DMS 273 treated with DMSO at 0.1 percent for 48 hours (cell line): Measurements from ENCODE around the gene OLFML2A.
"Not testable (repeated sequence)": the region's sequence is repeated elsewhere in the genome, so short reads cannot be mapped to it uniquely, and the experiment has no call there.

ENCODE experiments used
- DNase-seq: peaks from one replicate; lab custom pipeline; 2025; lab: John Stamatoyannopoulos, UW

Gene OLFML2A

DNA sequence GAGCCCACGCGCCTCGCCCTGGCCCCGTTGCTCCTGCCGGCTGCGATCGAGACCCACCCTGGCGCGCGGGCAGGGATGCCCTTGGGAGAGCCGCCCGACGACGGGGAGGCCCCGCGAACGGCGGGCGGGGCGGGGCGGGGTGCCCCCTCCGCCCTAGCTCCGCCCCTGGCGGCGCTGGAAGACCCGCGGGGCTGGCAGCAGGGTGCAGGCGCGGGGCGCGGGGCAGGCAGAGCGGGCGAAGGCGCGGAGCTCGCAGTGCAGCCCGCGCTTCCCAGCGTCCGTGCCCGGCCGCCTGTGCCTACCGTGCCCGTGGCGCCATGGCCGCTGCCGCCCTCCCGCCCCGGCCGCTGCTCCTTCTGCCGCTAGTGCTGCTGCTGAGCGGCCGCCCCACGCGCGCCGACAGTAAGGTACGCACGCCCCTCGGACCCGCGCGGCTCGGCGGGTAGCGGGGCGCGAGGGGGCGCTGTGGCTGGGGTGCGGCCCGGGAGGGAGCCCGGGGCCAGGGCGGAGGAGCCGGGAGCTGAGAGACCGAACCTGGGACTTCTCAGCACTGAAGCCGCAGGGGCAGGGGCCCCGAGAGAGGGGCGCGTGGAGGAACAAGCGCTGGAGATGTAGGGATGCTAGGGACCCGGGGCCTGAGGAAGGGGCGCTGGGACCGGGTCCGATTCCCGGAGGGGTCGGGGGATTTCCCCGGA, at the start of gene OLFML2A:
Gene OLFML2A (plus strand): TSS at position 180 of the 695 bp plus-strand sequence. CDS start 138 bp downstream, at position 318.
- no peak for DNase-seq

GRCh38 chr9:124730772-124731171, 46.2 kb upstream of the OLFML2A start:
- DNase-seq = no peak

GRCh38 chr9:124733964-124734740, 42.8 kb upstream of the OLFML2A start:
- DNase-seq = no peak

DNA sequence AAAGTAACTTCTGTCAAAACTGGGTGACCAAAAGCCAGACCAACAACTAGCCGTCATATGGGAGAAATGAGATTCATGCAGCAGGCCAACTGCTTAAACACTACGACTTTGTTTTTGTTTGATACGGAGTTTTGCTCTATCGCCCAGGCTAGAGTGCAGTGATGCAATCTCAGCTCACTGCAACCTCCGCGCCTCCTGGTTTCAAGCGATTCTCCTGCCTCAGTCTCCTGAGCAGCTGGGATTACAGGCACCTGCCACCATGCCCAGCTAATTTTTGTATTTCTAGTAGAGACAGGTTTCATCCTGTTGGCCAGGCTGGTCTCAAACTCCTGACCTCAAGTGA, 42.2 kb upstream of the OLFML2A start:
- not testable (repeated sequence) for DNase-seq

DNA sequence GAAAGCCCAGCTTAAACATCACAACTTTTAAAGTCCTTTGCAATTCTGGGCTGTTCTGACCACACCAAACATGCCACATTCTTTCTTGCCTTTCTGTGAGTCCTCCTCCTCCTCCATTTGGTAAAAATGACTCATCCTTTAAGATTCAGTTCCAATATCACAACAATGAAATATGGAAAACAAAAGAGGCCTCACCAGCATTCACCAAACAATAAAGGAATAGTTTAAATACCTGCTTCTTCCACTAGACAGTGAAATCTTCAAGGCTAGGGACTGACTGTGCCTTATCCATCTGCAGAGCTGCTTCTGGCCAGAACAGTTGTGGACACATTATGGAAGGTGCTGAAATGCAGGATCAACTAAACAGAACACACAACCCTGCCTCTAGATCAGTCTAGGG, 41.8 kb upstream of the OLFML2A start:
- no peak for DNase-seq

- not testable (repeated sequence) for DNase-seq
Observed at GRCh38 chr9:124738075-124738474, 38.9 kb upstream of the OLFML2A start.

GRCh38 chr9:124739360-124739759, 37.6 kb upstream of the OLFML2A start:
- no peak for DNase-seq

DNA sequence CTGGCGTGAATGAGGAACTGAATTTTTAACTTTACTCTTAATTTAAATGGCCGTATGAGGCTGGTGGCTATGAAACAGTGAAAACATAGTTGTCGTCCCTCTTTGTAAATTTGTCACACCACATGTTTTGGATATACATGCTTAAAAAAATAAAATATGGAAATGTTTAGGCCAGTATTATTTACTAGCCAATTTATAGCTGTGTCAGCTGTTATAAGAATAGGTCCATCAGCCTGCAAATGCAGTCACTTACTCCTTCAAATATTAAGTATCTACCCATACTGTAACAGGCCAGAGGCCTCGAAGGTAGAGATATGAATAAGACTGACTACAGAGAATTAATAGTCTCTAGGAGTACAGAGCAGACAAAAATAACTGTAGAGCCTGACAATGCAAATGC, 35.8 kb upstream of the OLFML2A start:
- no peak for DNase-seq

DNA sequence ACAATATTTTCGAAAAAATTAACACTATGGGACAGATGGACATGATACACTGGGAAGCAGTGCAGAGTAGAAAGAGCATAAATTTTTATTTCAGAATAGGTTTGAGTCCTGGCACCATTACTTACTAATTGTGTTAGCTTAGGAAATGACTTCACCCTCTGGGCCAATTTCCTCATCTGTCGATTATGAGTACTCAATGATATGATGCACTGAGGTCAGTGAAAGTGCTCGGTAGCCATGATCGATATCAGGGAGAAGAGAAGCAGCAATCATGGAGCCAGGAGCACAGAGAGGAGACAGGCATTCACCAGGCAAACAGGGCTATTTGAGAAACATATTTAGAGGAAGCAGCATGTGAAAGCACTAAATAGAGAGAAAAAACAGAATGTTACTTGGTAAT, 35.3 kb upstream of the OLFML2A start:
- DNase-seq = no peak

- DNase-seq = no peak
Observed at GRCh38 chr9:124742940-124743339, 34.0 kb upstream of the OLFML2A start.

GRCh38 chr9:124743686-124744348, 33.1 kb upstream of the OLFML2A start:
- DNase-seq = no peak

GRCh38 chr9:124747065-124747464, 29.9 kb upstream of the OLFML2A start:
- DNase-seq = no peak

GRCh38 chr9:124749284-124749683, 27.6 kb upstream of the OLFML2A start:
- no peak for DNase-seq

- no peak for DNase-seq
Observed at GRCh38 chr9:124749781-124750180, 27.2 kb upstream of the OLFML2A start.

GRCh38 chr9:124752967-124753366, 24.0 kb upstream of the OLFML2A start:
- DNase-seq = no peak

- DNase-seq = no peak
Observed at GRCh38 chr9:124754289-124754688, 22.6 kb upstream of the OLFML2A start.

DNA sequence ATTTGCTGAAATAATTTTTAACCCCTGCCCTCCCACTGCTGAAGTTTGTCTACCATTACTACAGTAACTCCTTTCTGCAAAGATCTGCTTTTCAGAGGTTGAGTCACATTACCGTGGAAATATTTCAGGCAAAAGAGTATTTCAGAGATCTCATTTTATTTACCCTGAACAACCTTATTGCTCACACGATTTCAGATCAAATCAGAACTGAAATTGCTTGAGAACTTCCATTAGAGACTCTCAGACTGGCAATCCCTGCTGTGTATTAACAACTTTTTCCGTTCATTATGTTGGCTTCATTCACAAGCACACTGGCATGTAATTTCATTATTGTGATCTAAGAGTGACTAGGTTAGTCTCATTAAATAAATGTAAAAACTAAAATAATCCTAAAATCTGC, 21.9 kb upstream of the OLFML2A start:
- no peak for DNase-seq

DNA sequence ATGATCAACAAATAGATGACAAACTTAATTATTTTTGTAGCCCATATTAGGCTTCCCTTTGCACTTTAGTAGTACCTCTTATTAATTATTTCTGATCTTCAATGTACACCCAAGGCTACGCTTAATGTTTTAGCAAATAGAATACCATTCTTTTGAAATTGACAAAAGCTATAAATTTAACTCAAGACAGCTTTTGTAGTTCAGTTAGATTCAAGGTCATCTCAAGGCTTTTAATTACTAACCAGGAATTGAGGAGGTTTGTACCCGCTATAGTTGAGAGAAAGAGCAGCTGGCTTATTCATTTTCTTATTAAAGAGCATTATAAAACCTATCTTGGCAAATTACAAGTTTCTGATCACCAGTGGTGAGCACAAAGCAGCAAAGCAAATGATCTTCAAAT, 20.9 kb upstream of the OLFML2A start:
- DNase-seq = no peak

DNA sequence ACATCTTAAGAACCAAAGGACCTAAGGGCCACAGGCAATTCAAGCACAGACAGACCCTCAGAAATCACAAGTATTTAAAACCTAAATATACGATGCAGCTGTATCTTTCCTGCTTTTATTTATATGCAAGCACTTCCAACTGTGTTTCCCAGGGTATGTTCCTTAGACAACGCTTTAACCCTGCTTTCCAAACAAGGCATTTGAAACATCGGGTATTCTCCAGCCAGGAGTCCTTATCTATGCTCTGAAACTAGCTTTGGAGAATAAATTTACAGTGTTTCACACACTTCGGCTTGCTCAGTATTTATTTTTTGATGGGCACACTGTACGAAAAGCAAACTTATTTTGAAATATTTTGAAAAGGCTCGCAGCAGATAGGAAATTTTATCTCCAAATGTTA, 19.3 kb upstream of the OLFML2A start:
- no peak for DNase-seq

DNA sequence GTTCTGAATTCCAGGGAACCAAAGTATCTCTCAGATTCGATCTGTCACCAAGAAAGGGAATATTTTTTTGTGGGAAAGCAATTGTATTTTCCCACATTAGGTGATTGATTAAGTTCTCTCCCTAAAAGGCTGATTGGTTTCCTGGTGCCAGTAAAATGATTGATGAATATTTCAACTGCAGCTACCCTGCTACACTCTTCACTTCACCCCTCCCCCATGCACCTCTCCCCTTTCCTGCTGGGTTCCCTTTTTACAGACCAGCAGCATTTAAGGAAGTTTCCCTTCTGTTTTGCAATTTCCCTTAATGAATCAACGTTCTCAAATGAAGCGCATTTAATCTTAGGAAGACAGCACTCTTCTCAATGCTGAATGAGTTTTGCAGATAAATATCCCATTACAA, 18.9 kb upstream of the OLFML2A start:
- no peak for DNase-seq

DNA sequence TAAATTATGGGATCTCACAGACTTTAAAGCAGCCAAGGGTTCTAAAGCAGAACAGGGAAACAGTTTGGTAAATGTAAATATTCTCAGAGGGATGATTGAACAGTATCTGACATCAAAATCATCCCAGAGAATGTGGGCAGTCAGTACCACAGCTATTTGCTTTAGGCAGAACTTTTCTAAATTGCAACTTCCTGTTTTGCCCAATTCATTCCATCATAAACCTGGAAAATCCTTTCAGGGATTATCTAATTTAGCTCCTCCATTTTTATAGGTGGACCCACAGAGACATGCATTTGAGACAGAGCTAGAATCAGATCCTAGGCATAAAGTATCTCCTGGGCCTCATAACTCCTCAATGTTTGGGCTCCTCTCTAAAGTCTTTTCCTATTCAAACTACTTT, 18.2 kb upstream of the OLFML2A start:
- DNase-seq = no peak

DNA sequence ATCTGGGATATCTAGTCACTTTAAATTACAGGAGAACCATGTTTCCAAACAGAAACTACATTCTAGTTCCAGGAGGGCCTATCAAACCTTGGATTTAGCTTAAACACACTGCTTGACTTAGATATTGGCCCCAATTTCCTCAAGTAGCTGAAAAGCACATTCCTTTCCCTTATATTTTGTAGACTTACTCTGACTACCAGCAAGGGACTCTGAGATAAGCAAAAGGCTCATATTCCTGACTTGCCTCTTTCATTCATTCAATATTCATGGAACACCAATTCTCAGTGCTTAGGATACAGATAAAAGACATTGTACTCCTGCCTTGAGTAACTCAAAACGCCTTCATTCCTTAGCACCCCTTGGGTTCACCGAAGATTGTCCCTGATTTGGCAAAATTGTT, 17.6 kb upstream of the OLFML2A start:
- DNase-seq = no peak

DNA sequence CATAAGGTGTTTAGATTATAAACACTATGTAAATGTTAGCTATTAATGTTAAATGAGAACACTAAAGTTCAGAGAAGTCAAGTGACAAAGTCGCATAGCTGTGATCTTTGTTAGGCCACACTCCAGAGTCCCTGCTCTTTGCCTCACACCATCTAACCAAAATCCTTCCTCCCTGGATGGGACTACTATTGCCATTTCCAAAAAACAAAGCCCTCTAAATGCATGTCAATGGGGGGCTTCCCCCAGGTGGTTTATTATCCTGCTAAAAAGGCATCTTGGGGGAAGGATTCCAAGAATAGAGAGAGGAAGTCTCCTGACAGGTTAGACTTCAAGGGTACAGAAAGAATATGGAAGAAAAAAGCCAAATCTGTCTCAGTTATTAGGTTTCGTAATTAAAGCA, 16.2 kb upstream of the OLFML2A start:
- no peak for DNase-seq
